Measurements from ENCODE around the gene ADGRG3.

The ADGRG3 gene

GRCh38 chr16:57645691-57646387 lies 22.3 kb upstream of the ADGRG3 start:
- no peak for DNase-seq (ENCODE audit: low read depth in 2 of 3, low spot score in 1 of 3)

GRCh38 chr16:57646388-57647039 lies 21.6 kb upstream of the ADGRG3 start:
- no peak for DNase-seq (ENCODE audit: low read depth in 2 of 3, low spot score in 1 of 3)

- no peak for DNase-seq (ENCODE audit: low read depth in 2 of 3, low spot score in 1 of 3)
Observed at GRCh38 chr16:57647136-57647875, 20.8 kb upstream of the ADGRG3 start.

DNA sequence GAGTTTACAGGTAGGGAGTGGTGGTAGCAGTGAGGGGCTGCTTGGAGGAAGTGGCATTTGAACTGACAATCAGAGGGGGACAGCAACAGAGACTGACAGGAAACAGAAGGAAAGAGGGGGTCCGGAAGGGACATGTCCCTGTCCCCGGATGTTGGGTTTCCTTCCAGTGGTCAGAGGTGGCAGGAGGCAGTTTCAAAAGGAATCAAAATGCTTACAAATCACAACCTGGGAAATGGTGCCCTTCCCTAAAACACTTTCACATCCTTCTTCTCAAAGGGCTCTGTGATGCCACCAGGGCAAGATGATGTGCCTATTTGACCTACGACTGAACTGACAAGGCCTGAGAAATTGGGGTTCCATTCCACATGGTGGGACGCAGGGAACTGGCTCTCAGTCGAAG lies 20.0 kb upstream of the ADGRG3 start:
- DNase-seq (ENCODE audit: low read depth in 2 of 3, low spot score in 1 of 3): no peak

- peak; percentile 77 to 95 (median 77) for DNase-seq (ENCODE audit: low read depth in 2 of 3, low spot score in 1 of 3)
Observed at GRCh38 chr16:57648581-57649442, 19.3 kb upstream of the ADGRG3 start.

- DNase-seq (ENCODE audit: low read depth in 2 of 3, low spot score in 1 of 3): no peak
Observed at GRCh38 chr16:57649443-57649751, 18.7 kb upstream of the ADGRG3 start.

DNA sequence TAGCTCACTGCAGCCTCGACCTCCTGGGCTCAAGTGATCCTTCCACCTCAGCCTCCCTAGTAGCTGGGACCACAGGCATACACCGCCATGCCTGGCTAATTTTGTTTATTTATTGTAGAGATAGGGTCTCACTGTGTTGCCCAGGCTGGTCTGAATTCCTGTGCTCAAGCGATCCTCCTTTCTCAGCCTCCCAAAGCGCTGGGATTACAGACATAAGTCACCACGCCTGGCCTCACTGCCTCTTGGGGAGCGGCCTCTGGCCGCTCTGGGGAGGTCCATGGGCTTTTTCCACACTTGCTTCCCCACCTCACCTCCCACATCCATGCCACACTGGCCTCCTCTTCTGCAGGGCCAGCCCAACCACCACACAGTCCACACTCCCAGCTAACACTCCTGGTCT lies 18.3 kb upstream of the ADGRG3 start:
- no peak for DNase-seq (ENCODE audit: low read depth in 2 of 3, low spot score in 1 of 3)

GRCh38 chr16:57651344-57652333 lies 16.5 kb upstream of the ADGRG3 start:
- no peak for DNase-seq (ENCODE audit: low read depth in 2 of 3, low spot score in 1 of 3)

- DNase-seq (ENCODE audit: low read depth in 2 of 3, low spot score in 1 of 3): no peak
Observed at GRCh38 chr16:57652695-57653471, 15.2 kb upstream of the ADGRG3 start.

DNA sequence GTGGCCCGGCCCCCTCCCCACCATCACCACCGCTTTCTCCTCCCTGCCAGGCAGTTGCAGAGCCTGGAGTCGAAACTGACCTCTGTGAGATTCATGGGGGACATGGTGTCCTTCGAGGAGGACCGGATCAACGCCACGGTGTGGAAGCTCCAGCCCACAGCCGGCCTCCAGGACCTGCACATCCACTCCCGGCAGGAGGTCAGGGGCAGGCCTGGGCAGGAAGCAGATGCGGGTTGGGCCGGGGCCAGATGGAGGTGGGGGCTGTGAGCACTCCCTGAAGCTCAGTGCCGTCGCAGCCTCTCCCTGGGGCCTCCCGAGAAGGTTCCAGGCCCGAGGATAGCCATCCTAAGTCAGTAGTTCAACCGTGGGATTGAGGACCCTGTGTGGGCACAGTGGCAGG lies 14.2 kb upstream of the ADGRG3 start:
- no peak for DNase-seq (ENCODE audit: low read depth in 2 of 3, low spot score in 1 of 3)

DNA sequence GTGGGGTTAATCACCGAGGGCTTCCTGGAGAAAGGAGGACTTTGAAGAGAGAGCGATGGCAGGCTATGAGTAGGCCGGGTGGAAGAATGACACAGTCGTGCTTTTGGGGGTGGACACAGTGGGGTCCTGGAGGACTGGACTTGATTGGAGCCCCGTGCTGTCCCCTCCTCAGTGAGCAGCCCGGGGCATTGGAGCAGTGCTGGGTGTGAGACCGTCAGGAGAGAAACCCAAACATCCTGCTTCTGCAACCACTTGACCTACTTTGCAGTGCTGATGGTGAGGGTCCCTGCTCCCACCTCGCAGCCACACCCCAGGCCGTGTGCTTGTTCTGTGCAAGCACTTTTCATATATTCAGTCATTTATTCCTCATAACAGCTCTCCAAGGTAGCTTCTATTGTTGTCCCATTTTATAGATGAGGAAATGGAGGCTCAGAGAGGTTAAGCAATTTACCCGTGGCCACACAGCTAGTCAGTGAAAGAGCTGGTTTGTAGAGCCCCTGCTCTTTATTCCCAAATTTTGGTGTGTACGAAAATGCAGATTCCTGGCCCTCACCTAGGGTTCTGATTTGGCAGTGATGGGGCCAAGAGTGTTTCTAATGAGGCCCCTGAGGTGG lies 11.7 kb upstream of the ADGRG3 start:
- no peak for DNase-seq (ENCODE audit: low read depth in 2 of 3, low spot score in 1 of 3)

DNA sequence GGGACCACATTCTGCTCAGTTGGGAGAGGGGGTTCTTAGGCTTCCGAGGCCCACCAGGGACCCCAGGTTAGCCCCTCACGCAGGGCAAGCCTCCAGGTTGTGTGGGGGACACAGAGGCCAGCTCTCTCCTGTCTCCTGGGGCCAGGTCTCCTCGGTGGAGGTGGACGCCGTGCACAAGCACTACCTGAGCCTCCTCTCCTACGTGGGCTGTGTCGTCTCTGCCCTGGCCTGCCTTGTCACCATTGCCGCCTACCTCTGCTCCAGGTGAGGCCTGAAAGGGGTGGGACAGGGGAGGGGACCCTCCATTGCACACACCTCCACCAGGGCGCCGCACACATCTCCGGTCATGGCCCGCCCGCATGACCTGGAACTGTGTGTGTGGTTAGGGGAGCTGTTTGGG lies 10.9 kb upstream of the ADGRG3 start:
- no peak for DNase-seq (ENCODE audit: low read depth in 2 of 3, low spot score in 1 of 3)

GRCh38 chr16:57658130-57658877 lies 9.8 kb upstream of the ADGRG3 start:
- DNase-seq (ENCODE audit: low read depth in 2 of 3, low spot score in 1 of 3): no peak

DNA sequence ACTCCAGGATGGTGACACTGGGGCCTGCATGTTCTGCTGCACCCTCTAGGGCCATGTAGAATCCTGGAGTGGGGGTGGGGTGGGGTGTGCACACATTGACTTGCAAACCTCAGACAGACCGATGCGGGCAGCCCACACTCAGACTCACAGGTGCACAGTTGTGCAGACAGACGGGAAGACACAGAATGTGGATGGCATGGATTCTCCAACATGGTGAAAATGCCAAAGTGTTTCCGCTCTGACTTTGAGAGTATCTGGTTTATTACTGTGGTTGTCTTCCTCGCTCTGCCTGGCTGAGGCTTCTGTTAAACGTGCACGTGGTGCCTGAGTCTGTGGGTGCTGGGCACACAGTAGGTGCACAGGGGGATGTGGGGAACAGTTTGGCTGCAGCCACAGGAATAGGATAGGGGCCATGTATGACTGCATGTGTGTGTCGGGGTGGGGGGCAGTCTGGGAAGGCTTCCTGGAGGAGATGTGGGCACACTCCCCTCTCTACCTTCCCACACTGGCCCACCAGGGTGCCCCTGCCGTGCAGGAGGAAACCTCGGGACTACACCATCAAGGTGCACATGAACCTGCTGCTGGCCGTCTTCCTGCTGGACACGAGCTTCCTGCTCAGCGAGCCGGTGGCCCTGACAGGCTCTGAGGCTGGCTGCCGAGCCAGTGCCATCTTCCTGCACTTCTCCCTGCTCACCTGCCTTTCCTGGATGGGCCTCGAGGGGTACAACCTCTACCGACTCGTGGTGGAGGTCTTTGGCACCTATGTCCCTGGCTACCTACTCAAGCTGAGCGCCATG lies 9.0 kb upstream of the ADGRG3 start:
- DNase-seq (ENCODE audit: low read depth in 2 of 3, low spot score in 1 of 3): no peak

GRCh38 chr16:57660715-57661463 lies 7.2 kb upstream of the ADGRG3 start:
- no peak for DNase-seq (ENCODE audit: low read depth in 2 of 3, low spot score in 1 of 3)

DNA sequence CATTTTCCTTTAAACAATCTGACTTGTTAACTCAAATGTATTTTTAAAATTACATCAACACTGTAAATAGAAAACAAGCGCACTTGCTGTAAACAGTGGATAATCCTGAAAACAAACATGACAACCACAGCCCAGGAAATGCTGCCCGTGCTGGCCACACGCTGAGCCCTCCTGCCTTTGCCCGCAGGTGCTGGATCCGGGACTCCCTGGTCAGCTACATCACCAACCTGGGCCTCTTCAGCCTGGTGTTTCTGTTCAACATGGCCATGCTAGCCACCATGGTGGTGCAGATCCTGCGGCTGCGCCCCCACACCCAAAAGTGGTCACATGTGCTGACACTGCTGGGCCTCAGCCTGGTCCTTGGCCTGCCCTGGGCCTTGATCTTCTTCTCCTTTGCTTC lies 6.6 kb upstream of the ADGRG3 start:
- DNase-seq (ENCODE audit: low read depth in 2 of 3, low spot score in 1 of 3): no peak
